SK-N-SH (cell line): ENCODE measurements around the gene EPB41L4A.

Source experiments
- CTCF ChIP-seq: fragments of 200-600 bp; sonication (generic); IDR thresholded peaks from 2 replicates; pipeline ENCODE4 v1.6.1; 2017; ENCODE audit warnings: antibody characterized with exemption, mild to moderate bottlenecking, moderate library complexity
- PBX3 ChIP-seq: IDR thresholded peaks from 2 replicates; pipeline ENCODE4; 2012
- RAD21 ChIP-seq: IDR thresholded peaks from 2 replicates; pipeline ENCODE4 v1.6.1; 2012; ENCODE audit warnings: mild to moderate bottlenecking, low read length
- SIN3A ChIP-seq: IDR thresholded peaks from 2 replicates; pipeline ENCODE4 v1.6.1; 2012; ENCODE audit warnings: low read depth, mild to moderate bottlenecking, low read length, moderate library complexity, borderline replicate concordance
- USF1 ChIP-seq: IDR thresholded peaks from 2 replicates; pipeline ENCODE4 v1.4.0; 2012; ENCODE audit warnings: low read depth, borderline replicate concordance
- YY1 ChIP-seq: IDR thresholded peaks from 2 replicates; pipeline ENCODE4 v1.4.0; 2012; ENCODE audit warnings: low read depth, mild to moderate bottlenecking

DNA sequence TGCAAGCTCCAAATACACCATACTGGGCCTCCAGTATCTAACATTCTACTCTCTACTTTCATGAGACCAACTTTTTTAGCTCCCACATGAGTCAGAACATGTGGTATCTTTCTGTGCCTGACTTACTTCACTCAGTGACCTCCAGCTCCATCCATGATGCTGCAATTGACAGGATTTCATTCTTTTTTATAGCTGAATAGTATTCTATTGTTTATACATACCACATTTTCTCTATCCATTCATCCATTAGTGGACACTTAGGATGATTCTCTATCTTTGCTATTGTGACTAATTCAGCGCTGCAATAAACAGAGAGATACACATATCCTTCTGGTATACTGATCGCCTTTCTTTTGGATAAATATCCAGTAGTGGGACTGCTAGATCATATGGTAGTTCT lies 68.5 kb downstream of the EPB41L4A start:
- TF ChIP-seq CTCF (no peak), YY1 (no peak), PBX3 (no peak), RAD21 (no peak), USF1 (no peak), SIN3A (no peak)
